HK-2 (cell line): ENCODE results near the gene FAM167B.

Experiments
- DNase-seq: peaks from one replicate; pipeline ENCODE4 v3.0.0-alpha.2; 2018; ENCODE audit not compliant: unreplicated experiment

The FAM167B gene

DNA sequence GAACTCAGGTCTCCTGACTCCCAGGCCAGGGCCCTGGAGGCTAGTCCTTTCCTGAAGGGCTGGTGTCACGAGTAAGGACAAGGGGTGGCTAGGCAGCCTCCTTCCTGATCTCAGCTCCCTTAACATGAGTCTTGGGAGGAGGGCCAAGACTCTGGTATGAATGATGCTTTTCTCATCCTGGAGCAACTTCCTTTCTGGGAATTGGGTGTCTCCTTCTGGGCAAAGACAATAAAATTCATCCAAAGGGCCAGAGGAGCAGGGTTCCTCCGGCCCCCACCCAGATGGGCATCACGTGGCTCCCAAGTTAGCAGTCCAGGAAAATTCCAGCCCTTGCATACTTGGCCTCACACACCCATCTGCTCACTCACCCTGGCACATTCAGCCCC is at the start of gene FAM167B:
TSS of gene FAM167B (plus strand) at position 335 of the 386 bp plus-strand sequence. CDS start 200 bp downstream, outside the sequence.
- DNase-seq: no peak

DNA sequence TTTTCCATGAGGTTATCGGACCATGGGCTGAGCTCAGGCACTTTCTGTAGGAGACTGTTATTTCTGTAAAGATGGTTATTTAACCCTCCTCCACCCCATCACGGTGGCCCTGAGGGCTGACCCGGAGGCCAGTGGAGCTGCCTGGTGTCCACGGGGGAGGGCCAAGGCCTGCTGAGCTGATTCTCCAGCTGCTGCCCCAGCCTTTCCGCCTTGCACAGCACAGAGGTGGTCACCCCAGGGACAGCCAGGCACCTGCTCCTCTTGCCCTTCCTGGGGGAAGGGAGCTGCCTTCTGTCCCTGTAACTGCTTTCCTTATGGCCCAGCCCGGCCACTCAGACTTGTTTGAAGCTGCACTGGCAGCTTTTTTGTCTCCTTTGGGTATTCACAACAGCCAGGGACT is 49.2 kb upstream of the FAM167B start:
- no peak for DNase-seq

DNA sequence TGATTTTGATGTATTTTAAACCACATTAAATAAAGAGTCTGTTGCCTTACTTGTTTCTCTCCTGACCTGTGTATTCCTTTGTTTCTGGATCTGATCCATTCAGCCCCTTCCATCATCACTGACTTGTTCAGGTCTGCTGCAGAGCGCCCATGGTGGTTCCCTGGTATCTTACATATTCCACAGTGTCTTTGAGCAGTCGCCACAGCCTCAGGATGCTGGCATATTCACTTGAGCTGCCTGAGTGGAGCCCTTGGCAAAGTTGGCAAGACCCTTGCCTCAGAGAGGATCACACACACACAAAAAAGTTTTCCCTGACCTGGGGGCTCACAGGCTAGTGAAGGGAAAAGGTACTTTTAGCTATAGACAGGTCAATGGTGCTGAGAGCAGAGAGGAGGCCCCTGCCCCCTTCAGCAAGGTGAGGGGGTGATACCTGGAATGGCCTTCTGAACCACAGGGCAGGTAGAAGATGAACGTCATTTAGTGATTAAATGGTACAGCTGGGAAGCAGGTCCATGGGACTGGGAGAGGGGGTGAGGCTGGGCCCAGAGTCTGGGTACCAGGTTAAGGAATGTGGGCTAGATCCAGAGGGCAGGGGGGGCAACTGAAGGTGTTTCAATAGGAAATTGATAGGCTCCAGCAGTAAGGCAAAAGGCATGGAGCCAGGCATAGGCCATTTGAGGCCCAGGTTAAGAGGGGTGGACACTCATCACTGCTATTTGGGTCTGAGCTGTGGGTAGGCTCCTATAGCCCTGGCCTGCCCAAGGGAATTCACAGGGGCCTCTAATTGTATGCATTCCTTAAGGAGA is 48.6 kb upstream of the FAM167B start:
- no peak for DNase-seq

DNA sequence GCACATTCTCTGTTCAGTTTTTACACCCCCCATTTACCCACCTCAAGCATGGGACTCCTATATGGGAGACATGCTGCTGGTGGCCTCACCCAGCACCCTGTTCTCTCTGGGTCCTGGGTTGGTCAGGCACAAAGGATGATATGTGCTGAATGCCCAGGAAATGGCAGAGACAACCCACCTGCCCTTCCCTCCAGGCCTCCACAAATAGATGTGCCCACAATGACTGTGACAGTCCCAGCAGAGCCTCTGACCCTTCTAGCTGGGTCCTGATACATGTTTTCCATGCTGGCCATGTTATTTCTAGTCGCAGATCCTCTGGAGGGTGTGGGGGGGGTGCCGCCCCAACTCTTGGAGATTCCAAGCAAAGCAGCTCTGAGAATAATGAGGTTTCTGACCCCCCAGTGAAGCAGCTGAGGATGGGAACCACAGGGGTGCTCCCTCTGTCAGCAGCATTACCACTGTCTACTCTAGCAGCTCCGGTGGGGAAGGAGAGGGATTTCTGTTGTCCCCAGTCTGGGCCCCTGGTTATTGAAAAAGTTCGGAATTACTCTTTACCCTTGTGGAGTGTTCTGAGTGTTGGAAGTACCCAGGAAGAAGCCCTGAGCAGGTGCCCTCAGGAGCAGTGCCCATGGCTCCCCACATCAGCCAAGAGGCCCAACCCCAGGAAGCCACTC is 47.8 kb upstream of the FAM167B start:
- DNase-seq: no peak

DNA sequence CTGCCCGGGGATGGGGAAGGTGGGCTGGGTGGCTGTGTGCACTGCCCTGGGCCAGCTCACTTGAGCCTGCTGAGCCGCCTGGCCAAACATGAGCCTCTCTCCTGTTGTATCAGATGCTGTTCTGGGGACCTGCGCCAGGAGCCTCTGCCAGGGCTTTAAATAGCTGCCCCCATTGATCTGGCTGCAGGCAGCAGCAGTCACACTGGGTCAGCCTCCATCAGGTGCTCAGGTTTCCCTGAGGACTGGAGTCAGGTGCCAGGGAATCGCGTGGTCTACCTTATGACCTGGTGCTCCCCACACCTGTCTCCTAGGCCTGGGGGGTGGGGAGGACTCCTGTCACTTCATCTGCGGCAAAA is 47.3 kb upstream of the FAM167B start:
- DNase-seq: no peak

DNA sequence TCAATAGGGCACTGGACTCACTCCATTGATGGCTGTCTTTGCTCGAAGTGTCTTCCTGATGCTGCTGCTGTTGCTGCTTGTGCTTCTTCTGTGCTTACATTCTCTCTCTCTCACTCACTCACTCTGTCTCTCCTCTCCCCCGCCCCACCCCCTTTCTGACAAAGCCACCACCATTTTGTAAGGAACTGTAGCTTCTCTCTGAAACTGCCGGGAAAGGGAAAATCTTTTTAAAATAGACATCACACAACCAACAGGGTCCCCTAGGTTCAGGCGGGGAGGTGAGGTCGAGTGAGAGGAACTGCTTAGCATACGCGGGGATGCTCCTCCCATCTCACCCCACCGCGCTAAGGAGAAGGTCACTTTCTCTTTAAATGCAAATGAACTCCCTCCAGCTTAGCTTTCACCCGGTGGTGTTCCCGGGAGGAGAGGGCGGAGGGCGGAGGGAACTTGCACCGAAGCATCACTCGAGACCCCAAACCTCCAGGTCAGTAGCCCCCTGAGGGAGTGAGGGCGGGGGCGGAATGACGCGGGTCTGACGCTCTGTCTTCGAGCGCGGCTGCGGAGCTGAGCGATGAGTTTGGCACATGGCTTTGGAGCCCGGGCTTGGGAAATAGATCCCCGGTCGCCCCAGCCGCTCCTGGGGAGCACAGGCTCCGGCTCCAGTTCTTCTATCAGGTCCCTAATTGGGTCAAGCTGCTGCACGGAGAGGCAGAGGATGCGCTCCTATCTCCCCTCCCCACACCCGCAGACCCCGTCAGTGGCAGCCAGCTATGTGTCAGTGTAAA is 46.6 kb upstream of the FAM167B start, which contains the start of gene CCDC28B:
TSS of gene CCDC28B (plus strand) at position 370 of the 785 bp plus-strand sequence. CDS start 1,341 bp downstream, outside the sequence.
- peak; percentile 55 for DNase-seq

DNA sequence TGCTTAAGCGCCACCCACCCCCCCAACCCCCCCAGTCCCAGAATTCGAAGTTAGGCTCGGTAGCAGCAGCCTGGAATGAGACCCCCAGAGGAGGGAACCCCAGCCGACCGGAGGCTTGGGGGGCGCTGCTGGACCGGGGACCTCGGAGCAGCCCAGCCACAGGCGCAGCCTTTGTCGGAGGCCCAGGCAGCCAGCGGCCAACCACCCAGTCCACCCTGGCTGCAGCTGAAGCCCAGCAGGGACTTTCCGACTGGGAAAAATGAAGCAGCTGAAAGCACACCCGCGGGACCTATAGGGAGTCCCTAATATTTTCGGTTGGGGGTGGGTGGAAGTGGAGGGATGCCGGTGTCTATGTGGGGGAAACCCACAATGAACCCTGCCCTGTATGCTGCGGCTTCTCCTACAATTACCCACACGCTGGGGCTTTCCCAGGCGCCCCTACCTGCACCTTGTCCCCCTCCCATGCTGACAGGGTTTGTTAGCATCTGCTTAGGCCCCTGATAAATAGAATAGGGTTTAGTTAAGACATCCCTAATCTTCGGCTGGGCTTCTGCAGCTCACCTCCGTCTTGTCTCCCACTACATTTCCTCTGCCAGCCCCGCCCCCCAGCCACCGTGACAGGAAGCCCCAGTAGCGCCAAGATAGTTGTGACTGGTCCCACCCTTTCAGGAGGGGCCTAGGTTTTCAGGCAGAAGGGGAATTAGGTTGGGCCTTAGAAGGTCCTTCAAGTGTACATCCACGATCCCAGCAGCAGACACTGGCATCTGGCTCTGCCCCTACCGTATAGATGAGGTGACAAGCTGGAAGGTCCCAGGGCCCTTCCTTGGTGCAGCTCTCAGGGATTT is 45.8 kb upstream of the FAM167B start:
- peak; percentile 59 for DNase-seq

DNA sequence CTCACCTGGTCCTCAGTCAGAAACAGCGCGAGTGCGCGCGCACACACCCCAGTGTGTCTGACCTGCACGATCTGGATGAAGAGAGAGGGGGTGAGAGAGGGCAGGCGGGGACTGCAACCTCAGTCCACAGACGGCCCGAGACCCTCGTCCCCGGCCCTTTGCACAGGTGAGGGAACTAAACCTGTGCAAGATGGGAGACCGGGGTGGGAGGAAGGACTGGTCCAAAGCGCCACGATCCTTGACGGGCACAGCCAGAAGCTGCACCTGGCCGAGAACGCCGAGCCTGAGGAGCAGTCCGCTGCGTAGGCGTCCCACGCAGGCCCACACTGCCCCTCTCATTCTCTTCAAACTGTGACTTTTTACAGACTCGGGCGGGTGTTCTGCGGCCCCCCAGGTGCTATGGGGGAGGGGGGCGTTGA is 42.1 kb upstream of the FAM167B start:
- no peak for DNase-seq

DNA sequence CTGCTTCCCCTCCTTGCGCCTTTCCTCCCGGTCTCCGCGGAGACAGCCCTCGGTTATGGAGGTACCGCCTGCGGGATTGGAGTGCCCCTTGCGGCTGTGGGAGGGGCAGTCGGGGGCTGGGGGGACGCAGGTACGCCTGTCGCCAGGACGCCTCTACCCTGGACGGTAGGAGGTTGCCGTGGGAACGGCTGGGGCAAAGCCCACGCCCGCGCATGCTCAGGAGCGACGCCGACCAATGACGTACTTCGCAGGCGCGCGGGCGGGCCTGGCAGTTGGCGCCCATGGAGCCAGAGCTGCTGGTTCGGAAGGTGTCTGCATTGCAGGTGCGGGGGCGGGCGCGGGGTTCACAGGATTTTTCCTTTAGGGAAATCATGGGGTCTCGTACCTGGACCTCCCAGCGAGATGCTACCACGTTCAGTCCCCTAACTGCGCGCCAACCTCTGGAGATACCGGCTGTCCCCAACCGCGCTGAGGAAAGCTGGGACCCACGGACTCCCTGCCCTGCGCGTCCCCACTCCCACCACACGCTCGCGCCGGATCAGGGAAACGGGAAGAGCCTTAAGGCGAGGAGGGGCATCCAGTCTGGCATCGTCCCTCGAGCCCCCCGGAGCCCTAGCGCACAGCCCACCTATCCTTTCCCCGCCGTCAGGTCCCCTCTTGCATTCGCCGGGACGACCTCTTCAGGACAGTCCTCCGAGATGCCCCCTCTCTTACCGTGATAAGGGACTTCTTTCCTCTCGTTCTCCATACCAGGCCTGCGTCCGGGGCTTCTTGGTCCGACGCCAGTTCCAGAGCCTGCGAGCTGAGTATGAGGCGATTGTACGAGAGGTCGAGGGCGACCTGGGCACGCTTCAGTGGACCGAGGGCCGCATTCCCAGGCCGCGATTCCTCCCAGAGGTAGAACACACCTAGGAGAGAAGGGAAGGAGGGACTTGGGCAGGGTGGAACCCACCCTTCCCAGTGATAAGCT is 41.3 kb upstream of the FAM167B start, which contains the start of gene IQCC:
TSS of gene IQCC (plus strand) at position 271 of the 970 bp plus-strand sequence. CDS start at position 282, 11 bp downstream.
- peak; percentile 84 for DNase-seq

DNA sequence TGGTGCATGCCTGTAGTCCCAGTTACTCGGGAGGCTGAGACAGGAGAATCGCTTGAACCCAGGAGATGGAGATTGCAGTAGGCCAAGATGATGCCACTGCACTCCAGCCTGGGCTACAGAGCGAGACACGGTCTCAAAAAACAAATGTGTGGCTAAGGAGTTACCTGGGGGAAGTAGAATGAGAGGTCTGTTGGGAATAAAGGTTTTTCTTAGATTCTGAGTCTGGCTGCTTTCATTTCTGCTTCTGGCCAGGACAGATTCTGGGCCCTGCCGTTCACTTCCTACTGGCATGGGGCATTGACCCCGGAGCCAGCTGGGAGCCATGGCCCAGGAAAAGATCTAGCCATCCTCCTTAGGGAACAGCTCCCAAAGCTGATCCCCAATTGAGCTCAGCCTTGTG is 38.6 kb upstream of the FAM167B start:
- no peak for DNase-seq

DNA sequence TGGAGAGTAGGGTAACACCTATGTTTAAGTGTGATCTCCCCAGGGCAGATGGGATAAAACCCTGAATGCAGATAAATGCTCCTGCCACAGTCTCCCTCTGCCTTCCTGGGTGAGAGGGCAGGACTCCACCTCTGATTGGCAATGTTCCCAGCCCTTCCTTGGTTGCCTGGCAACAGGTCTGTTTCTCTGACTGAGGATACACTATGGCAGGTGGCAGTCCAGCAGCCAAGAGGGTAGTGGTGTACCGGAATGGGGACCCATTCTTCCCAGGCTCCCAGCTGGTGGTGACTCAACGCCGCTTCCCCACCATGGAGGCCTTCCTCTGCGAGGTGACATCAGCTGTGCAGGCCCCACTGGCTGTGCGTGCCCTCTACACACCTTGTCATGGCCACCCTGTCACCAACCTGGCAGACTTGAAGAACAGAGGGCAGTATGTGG is 38.1 kb upstream of the FAM167B start, which contains the start of gene DCDC2B:
TSS of gene DCDC2B (plus strand) at position 199 of the 438 bp plus-strand sequence. CDS start at position 204, 5 bp downstream.
- DNase-seq: peak; percentile 63

DNA sequence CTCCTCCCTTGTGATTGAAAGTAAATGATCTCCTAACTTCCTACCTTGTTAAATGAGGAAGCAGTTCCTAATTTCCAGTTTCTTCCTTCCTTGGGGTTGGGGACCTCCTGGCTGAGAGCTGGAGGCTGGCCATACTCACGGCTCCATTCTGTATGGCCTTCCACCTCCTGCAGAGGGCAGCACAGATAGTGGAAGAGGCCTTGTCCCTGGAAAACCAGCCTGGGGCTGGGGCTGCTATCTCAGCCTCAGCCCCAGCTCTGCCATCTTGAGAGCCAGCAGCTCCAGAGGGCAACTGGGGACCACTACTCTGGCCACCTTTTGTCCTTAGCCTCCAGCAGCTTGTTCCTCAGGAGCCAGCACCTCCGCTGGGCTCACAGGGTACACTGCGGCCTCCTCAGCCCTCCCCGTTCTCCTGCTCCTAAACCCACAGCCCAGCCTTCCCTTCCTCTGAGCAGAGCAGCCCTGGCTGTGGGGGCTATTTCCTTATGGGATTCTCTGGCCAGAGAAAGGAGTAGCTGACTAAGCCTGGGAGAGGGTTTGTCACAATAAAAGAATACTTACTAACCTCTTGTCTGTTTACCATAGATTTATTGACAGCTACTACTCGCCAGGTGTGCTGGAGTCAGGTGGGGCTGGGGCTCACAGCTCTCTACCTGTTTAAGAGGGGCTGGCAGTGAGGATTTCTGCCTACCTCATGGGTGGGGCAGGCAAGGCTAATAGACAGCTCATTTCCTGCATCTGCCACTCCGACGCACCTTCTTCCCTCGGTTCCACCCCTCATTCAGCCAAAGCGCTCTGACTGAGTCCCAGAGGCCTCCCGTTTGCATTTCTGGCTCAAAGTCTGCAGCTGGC is 31.2 kb upstream of the FAM167B start:
- DNase-seq: peak; percentile 66

DNA sequence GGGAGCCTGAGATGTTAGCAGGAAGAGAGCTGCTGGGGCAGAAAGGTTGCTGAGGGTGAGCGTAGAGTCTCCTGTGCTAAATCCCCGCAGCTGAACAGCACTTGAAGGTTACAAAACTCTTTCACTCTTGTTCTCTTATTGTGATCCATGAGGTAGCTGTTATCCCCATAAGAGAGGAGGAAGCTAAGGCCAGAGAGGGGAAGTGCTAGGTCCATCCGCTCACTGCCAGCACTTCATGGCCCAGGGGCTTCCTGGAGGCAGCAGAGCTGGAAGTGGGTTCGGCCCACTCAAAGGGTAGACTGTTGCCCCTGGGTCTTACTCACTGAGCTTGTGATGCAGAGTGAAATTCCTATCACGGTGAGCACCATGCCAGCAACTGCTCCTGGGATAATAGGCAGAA is 30.5 kb upstream of the FAM167B start:
- no peak for DNase-seq

DNA sequence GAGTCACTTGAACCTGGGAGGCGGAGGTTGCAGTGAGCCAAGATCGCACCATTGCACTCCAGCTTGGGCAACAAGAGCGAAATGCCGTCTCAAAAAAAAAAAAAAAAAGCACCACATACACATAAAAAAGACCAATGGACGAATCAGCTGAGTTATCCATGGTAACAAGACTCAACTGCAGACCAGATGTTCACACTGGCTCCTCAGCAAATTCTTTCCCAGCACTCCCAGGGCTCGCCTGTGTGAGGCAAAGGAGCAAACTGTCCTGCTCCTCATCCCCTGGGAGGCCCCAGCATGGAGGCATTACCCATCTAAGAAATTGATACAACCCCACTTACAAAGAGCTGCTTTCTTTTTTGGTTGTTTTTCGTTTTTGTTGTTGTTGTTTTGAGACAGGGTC is 28.0 kb upstream of the FAM167B start:
- no peak for DNase-seq

DNA sequence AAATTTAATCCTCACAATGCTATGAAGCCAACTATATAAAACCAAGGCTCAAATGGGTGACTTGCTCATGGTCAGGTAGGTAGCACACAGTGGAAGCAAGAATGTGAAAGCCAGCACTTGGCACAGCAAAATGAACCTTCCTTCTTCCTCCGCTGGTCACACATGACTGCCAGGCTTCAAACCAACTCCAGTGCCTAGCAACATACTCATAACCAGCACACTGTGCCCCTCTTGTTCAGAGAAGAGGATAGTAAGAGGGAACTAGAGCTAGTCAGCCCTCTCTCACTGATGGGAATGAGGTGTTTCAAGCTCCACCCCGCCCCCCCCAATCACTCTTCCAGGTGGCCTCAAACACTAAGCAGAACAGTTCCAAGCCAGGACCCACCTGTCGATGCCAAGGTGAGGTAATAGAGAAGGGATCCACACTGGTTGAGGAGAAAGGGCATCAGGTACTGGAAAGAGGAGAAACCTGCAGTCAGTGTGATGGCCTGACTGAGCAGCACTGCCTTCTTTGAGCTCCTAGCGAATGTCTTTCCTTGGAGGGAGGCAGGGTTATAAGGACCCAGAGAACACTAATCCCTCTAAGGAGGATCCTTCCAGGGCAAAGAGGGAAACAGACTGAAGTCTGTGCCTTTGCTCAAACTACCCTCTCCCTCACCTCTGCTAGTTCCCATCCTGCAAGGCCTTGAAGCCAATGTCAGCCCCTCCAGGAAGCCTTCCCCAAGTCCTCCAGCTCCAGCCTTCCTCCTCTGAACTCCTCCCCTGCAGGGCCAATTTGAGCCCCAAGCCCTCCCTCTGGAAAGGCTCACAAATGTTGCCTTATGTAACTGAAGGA is 26.1 kb upstream of the FAM167B start:
- DNase-seq: no peak

DNA sequence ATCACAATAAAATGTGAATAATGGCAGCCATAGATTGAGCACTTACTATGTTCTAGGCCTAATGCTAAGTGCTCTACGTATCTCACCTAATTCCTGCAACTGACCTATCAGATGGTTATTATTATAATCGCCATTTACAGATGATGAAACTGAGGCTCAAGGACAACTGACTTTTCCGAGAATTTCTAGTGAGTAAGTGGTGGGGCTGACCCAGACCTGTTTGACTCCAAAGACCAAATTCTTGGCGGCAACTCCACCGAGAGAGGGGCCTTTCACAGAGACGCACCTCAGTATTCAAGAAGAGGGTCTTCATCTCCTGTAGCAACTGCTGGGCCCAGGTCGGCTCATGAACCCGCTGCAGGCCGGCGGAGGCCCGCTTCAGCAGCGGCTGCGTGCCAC is 25.4 kb upstream of the FAM167B start:
- no peak for DNase-seq

DNA sequence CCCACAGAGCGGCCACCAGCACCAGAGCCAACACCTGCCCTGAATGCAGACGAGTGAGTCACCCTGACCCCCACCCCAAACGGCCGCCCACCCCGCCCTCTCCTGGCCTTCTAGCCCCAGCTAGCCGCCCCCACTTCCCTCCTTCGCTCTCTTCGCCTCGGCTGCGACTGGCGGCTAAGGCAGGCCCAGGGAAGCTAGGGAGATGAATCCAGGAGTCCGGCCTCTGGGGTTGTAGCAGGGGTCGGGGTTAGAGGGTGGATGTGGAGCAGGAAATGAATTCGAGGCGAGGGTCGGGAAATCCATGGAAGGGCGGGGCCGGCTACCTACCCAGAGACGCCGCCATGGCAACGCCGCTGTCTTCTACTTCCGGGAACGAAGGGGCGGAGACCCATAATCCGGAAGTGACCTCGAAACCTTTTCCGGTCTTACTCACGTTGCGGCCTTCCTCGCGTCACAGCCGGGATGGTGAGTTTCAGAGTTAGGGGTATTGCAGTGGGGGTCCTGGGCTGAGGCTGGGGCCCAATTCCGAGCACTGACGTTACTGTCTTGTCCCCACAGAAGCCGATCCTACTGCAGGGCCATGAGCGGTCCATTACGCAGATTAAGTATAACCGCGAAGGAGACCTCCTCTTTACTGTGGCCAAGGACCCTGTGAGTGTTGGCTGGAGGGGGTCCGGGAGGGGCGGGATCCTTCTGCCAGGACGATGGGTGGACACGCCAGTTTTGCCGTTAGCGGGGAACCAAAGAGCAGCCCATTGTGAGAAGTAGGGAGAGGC is 24.9 kb upstream of the FAM167B start, which contains the start of the genes EIF3I and TMEM234:
TSS of gene EIF3I (plus strand) at position 428 of the 776 bp plus-strand sequence. CDS start at position 463, 35 bp downstream.
TSS of gene TMEM234 (minus strand) at position 374 of the 776 bp plus-strand sequence. CDS start at position 343, 31 bp downstream.
- DNase-seq: peak; percentile 87
